Liver (tissue), 3 donors: Measurements from ENCODE around the gene EIF4G3.
A peak's percentile ranks its signal among the peaks of the same experiment; 100 is the strongest.

Source experiments
- ATF3 ChIP-seq: IDR thresholded peaks from 2 replicates; pipeline ENCODE4 v1.6.1; 2016; ENCODE audit warnings: antibody characterized with exemption
- CTCF ChIP-seq: fragments of 150-350 bp; IDR thresholded peaks from 2 replicates; pipeline ENCODE4 v1.5.1; 2017; ENCODE audit warnings: improper control_type of control experiment, low read depth, low read length; ENCODE audit not compliant: missing input control
- EGR1 ChIP-seq, 2 donors: IDR thresholded peaks; 2 replicates each; pipeline ENCODE4 v1.6.1; 2016 to 2018; ENCODE audit warnings: antibody characterized with exemption in 2 of 2, low read depth in 2 of 2
- HNF4G ChIP-seq: IDR thresholded peaks from 2 replicates; pipeline ENCODE4 v1.6.1; 2016; ENCODE audit warnings: antibody characterized with exemption
- RAD21 ChIP-seq, 2 donors: IDR thresholded peaks; 2 replicates each; pipeline ENCODE4 v1.6.1; 2016; ENCODE audit warnings: antibody characterized with exemption in 2 of 2, mild to moderate bottlenecking in 2 of 2
- REST ChIP-seq: IDR thresholded peaks from 2 replicates; pipeline ENCODE4 v1.6.1; 2016; ENCODE audit warnings: antibody characterized with exemption, mild to moderate bottlenecking
- SP1 ChIP-seq: IDR thresholded peaks from 2 replicates; pipeline ENCODE4 v1.6.1; 2018; ENCODE audit warnings: antibody characterized with exemption, mild to moderate bottlenecking
- donor health status: healthy.
- donor health status: healthy.

GRCh38 chr1:20964540-20965484, 211.9 kb downstream of the EIF4G3 start:
- peak in 1 of 2 donors; percentile 42 for TF ChIP-seq RAD21 (IDR thresholded peaks at IDR 0.05)
- no peak for TF ChIP-seq HNF4G
- no peak for TF ChIP-seq REST
- no peak for TF ChIP-seq CTCF
- no peak for TF ChIP-seq SP1
- no peak for TF ChIP-seq EGR1 (IDR thresholded peaks at IDR 0.05; ENCODE audit: low read depth in 2 of 2)
- TF ChIP-seq ATF3, result no peak
